Stomach (tissue), 9 donors: Measurements from ENCODE around the gene TEAD4. TPM values are rescaled to one million over a fixed set of nuclear protein-coding genes. Genes with fewer than 3 reads are reported as not detected.

ENCODE experiments used
- DNase-seq, 2 donors: peaks; one replicate each; pipeline versions ENCODE4 v3.0.0 to v3.0.0-alpha.2; 2013 to 2019
- H3K27ac ChIP-seq, 5 donors: fragments of 200-600 bp in 4 of 5; sonication (generic) in 4 of 5; one replicate each; pipeline ENCODE4 v1.5.1; 2013 to 2019; ENCODE audit warnings: mild to moderate bottlenecking in 1 of 5, moderate library complexity in 1 of 5
- H3K27me3 ChIP-seq, 3 donors: fragments of 200-600 bp; sonication (generic); one replicate each; pipeline ENCODE4 v1.5.1; 2017 to 2019; ENCODE audit warnings: mixed run types in 1 of 3
- H3K36me3 ChIP-seq, 4 donors: fragments of 200-600 bp; sonication (generic); 1 replicate in 3 of 4; 2 replicates in 1 of 4; pipeline ENCODE4 v1.5.1; 2016 to 2019
- H3K4me1 ChIP-seq, 4 donors: fragments of 200-600 bp; sonication (generic); one replicate each; pipeline ENCODE4 v1.5.1; 2016 to 2019
- H3K4me3 ChIP-seq, 4 donors: fragments of 200-600 bp; sonication (generic) in 3 of 4; one replicate each; pipeline ENCODE4 v1.5.1; 2016 to 2019; ENCODE audit warnings: mild to moderate bottlenecking in 1 of 4
- H3K9me3 ChIP-seq, 4 donors: fragments of 200-600 bp; sonication (generic); one replicate each; pipeline ENCODE4 v1.5.1; 2016 to 2019
- CTCF ChIP-seq, 7 experiments: fragments of 450-650 bp in 4 of 7; fragments of 200-600 bp in 3 of 7; sonication (generic) in 3 of 7; IDR thresholded peaks; one replicate each; pipeline ENCODE4 v1.5.1; 2016 to 2019; ENCODE audit warnings: antibody characterized with exemption in 7 of 7, control low read depth in 2 of 7, mild to moderate bottlenecking in 1 of 7
- EP300 ChIP-seq: sonication (generic); formaldehyde crosslinking; IDR thresholded peaks from one replicate; pipeline ENCODE4 v1.6.1; 2017; ENCODE audit warnings: antibody characterized with exemption
- POLR2A ChIP-seq, 4 donors: fragments of 450-650 bp; IDR thresholded peaks; one replicate each; pipeline ENCODE4 v1.6.1; 2016; ENCODE audit warnings: antibody characterized with exemption in 4 of 4, control low read depth in 2 of 4, mild to moderate bottlenecking in 1 of 4, moderate library complexity in 1 of 4
- POLR2AphosphoS5 ChIP-seq, 3 donors: sonication (generic); formaldehyde crosslinking; IDR thresholded peaks; one replicate each; pipeline ENCODE4 v1.6.1; 2016; ENCODE audit warnings: antibody characterized with exemption in 3 of 3
- WGBS, 5 donors: extraction: QIAGEN DNeasy Blood & Tissue Kit in 3 of 5; methylation state at CpG; one replicate each; pipeline versions ENCODE4 v1.1.5 to v1.1.7; 2013 to 2018; 5-methylcytosine and 5-hydroxymethylcytosine counted together
- intact Hi-C: fragments of 100-400 bp; cut with DNase I; formaldehyde crosslinking; loops from one replicate; pipeline ENCODE4 v1.15.1; 2023; ENCODE audit warnings: low total_unique reads
- polyA plus RNA-seq, 3 donors: library from polyadenylated mRNA; stranded (reverse); fragments of 200-250 nt; gene quantifications; one replicate each; pipeline ENCODE4 v1.2.3, GENCODE V29; 2013
- total RNA-seq, 5 donors: library from RNA; depleted of rRNA; stranded (reverse); fragments of >200 nt; gene quantifications; one replicate each; pipeline versions ENCODE4 v1.1.0 to v1.2.3, GENCODE V29; 2014 to 2016
- donor health status: healthy with polysubstance abuse.
- donor health status: Bipolar disorder and iron deficiency.
- donor health status: healthy.

TEAD4 gene
- total and polyA plus RNA-seq, 8 donors: 5.7 to 10.6 (median 8.3) TPM; not detected in 2

DNA sequence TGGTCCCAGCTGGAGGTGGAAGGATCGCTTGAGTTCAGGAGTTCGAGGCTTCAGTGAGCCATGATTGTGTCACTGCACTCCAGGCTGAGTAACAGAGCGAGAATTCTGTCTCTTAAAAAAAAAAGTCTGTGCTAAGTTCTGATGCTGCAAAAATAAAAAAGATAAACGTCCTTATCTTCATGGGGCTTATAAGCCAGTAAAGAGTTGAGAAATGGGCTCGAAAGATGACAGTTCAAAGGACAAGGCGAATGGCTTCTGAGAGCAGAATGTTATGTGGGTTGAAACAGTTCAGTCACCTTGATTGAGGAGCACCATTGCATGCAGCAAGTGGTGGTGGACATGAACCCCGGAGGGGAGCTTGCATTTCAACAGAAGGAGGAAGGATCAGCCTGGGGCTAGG lies 122.7 kb downstream of the TEAD4 start:
- Histone ChIP-seq H3K4me1 (peaks cover 0 to 67% (median 22%) of the 10 kb centered on the region in 4 donors), H3K4me3 (no peak overlapping the region), H3K36me3 (peaks cover 0 to 7% (median 0%) of the 10 kb centered on the region in 4 donors), H3K27me3 (peaks cover 0 to 5% (median 0%) of the 10 kb centered on the region in 3 donors), H3K27ac (no peak overlapping the region), H3K9me3 (no peaks in the 10 kb centered on the region)
- TF ChIP-seq EP300 (no peak), POLR2AphosphoS5 (IDR thresholded peaks at IDR 0.05) (no peak), POLR2A (IDR thresholded peaks at IDR 0.05) (no peak), CTCF (IDR thresholded peaks at IDR 0.05) (no peak)
- intact Hi-C loops: no loop called here
- DNase-seq: no peak
- 64 to 83% (median 69%) methylated on average over 7 of the region's 7 CpGs for WGBS, 5 donors

DNA sequence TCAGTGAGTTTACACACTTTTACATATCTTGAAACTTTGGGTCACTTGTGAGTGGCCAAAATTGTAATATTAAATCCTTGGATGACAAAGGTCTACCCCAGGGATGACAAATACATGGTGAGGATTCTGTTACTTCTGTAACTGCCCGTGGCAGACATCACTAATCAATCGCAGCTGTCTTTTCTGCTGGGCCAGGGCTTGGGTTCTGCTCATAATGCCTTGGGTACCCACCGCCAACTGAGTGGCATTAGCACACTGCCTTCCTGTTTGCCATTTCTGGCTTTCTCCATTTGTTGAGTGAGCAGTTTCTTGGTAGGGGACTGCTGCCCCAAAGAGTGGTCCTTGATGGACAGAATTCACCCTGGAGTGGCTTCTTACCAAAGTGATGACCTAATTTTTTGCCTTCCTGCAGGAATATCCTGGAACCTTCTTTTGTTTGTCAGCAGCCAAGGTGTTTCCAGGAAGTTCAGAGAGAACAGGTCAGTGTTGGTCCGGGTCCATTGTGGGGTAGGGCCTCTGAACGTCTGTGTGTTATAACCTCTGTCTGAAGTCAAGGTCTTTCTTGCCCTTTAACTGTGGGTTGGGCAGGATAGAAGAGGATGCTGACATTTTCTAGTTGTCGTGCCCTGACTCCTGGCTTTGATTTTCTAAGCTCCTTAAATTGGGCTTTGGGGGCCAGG lies 124.2 kb downstream of the TEAD4 start:
- intact Hi-C loops: no loop called here
- H3K27me3 ChIP-seq: no peaks in the 10 kb centered on the region
- TF ChIP-seq POLR2A (IDR thresholded peaks at IDR 0.05): no peak
- TF ChIP-seq EP300: no peak
- TF ChIP-seq CTCF (IDR thresholded peaks at IDR 0.05): no peak
- TF ChIP-seq POLR2AphosphoS5 (IDR thresholded peaks at IDR 0.05): no peak
- H3K27ac ChIP-seq: peak overlapping the region in 2 of 5 donors; percentile 0 to 56
- H3K4me1 ChIP-seq: peaks cover 0 to 68% (median 15%) of the 10 kb centered on the region in 4 donors
- peaks cover 0 to 7% (median 0%) of the 10 kb centered on the region in 4 donors for H3K36me3 ChIP-seq
- no peaks in the 10 kb centered on the region for H3K9me3 ChIP-seq
- no peak for DNase-seq
- H3K4me3 ChIP-seq: no peak overlapping the region
- WGBS, 5 donors: 56 to 71% (median 61%) methylated on average over 6 of the region's 6 CpGs

DNA sequence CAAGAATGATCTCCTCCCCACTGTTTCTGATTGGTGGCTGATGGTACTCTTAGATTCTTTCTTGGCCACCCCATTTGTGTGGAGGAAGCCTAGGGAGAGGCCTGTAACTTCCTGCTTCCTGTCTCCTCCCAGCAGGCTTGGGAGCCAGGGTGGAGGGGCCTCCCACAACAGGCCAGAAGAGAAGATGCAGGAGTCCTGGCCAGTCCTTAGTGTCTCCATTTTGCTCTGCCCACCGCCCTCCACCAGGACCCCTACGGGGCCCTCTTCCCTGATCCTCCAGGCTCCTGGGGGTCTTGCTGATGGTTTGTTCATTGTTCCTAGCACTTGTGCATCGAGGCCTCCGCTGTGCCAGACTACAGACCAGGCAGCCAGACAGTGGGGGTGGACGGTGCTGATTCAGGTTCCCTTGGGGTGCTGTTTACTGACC lies 124.7 kb downstream of the TEAD4 start:
- peaks cover 0 to 7% (median 0%) of the 10 kb centered on the region in 4 donors for H3K36me3 ChIP-seq
- no peak for TF ChIP-seq POLR2A (IDR thresholded peaks at IDR 0.05)
- no peak for TF ChIP-seq POLR2AphosphoS5 (IDR thresholded peaks at IDR 0.05)
- no peak for TF ChIP-seq CTCF (IDR thresholded peaks at IDR 0.05)
- TF ChIP-seq EP300: no peak
- no peak overlapping the region for H3K4me3 ChIP-seq
- peak overlapping the region in 2 of 5 donors; percentile 0 to 56 for H3K27ac ChIP-seq
- no peak for DNase-seq
- H3K27me3 ChIP-seq: no peaks in the 10 kb centered on the region
- WGBS, 5 donors: 80 to 95% (median 89%) methylated on average over 5 of the region's 5 CpGs
- intact Hi-C loops: no loop called here
- H3K4me1 ChIP-seq: peaks cover 0 to 69% (median 11%) of the 10 kb centered on the region in 4 donors
- no peaks in the 10 kb centered on the region for H3K9me3 ChIP-seq

GRCh38 chr12:3084742-3085141 lies 125.5 kb downstream of the TEAD4 start:
- intact Hi-C loops: no loop called here
- no peak for TF ChIP-seq POLR2AphosphoS5 (IDR thresholded peaks at IDR 0.05)
- TF ChIP-seq EP300: no peak
- TF ChIP-seq POLR2A (IDR thresholded peaks at IDR 0.05): no peak
- no peak for TF ChIP-seq CTCF (IDR thresholded peaks at IDR 0.05)
- Histone ChIP-seq H3K4me1 (peaks cover 0 to 67% (median 9%) of the 10 kb centered on the region in 4 donors), H3K36me3 (peaks cover 0 to 7% (median 0%) of the 10 kb centered on the region in 4 donors), H3K27me3 (no peaks in the 10 kb centered on the region), H3K27ac (peak overlapping the region in 1 of 5 donors; percentile 56), H3K4me3 (no peak overlapping the region), H3K9me3 (no peaks in the 10 kb centered on the region)
- 81 to 95% (median 94%) methylated on average over 11 to 12 of the region's 12 CpGs for WGBS, 5 donors
- no peak for DNase-seq
